PC-9 (cell line): ENCODE measurements around the gene MYMX. TPM values are rescaled to one million over a fixed set of nuclear protein-coding genes. Genes with fewer than 3 reads are reported as not detected.

Experiments
- BruUV-seq: library from RNA; stranded (reverse); fragments of 400-500 nt; replicated peaks from 2 replicates; lab custom pipeline; 2021; lab: Mats Ljungman, UMichigan
- CTCF ChIA-PET: fragments of 300-600 bp; sonication (Branson Sonifier 250); formaldehyde crosslinking; loops from one replicate; lab custom pipeline; 2022; ENCODE audit warnings: antibody characterized with exemption; lab: Charles Lee
- POLR2A ChIA-PET: fragments of 300-600 bp; sonication (Branson Sonifier 250); formaldehyde crosslinking; loops from one replicate; lab custom pipeline; 2022; ENCODE audit warnings: antibody characterized with exemption; ENCODE audit not compliant: unreplicated experiment; lab: Charles Lee
- DNase-seq, 2 experiments: peaks; one replicate each; pipeline versions ENCODE4 v3.0.0 to v3.0.0-alpha.2; 2015 to 2022; ENCODE audit warnings: mixed read lengths in 1 of 2
- H2AFZ ChIP-seq: fragments of 200-600 bp; sonication (generic); 2 replicates; pipeline ENCODE4 v1.8.1; 2017; ENCODE audit warnings: antibody characterized with exemption
- H3F3A ChIP-seq: fragments of 200-600 bp; sonication (generic); 2 replicates; pipeline ENCODE4 v1.8.1; 2017; ENCODE audit warnings: antibody characterized with exemption, mild to moderate bottlenecking, low read depth; ENCODE audit not compliant: insufficient read depth
- H3K27ac ChIP-seq: fragments of 200-600 bp; sonication (generic); 2 replicates; pipeline ENCODE4 v1.6.1; 2016; ENCODE audit warnings: mixed run types
- H3K27me3 ChIP-seq: fragments of 200-600 bp; sonication (generic); 2 replicates; pipeline ENCODE4 v1.6.1; 2016; ENCODE audit warnings: low read depth, mixed run types; ENCODE audit not compliant: insufficient read depth
- H3K36me3 ChIP-seq: fragments of 200-600 bp; sonication (generic); 2 replicates; pipeline ENCODE4 v1.6.1; 2016; ENCODE audit warnings: low read depth, mixed run types
- H3K4me1 ChIP-seq: fragments of 200-600 bp; sonication (generic); replicated peaks from 2 replicates; pipeline ENCODE4 v1.6.1; 2016; ENCODE audit warnings: mixed run types; ENCODE audit not compliant: insufficient read depth
- H3K4me2 ChIP-seq: fragments of 200-600 bp; sonication (generic); 2 replicates; pipeline ENCODE4 v1.6.1; 2017; ENCODE audit warnings: mixed run types
- H3K4me3 ChIP-seq: fragments of 200-600 bp; sonication (generic); 2 replicates; pipeline ENCODE4 v1.6.1; 2016; ENCODE audit warnings: mixed run types
- H3K79me2 ChIP-seq: fragments of 200-600 bp; sonication (generic); 2 replicates; pipeline ENCODE4 v1.6.1; 2017; ENCODE audit warnings: low read depth, mixed run types
- H3K9me2 ChIP-seq: fragments of 200-600 bp; sonication (generic); 2 replicates; pipeline ENCODE4 v1.8.1; 2017; ENCODE audit warnings: mild to moderate bottlenecking; ENCODE audit not compliant: insufficient read depth
- H3K9me3 ChIP-seq: fragments of 200-600 bp; sonication (generic); 2 replicates; pipeline ENCODE4 v1.8.1; 2016; ENCODE audit warnings: low read depth; ENCODE audit not compliant: insufficient read depth
- H4K20me1 ChIP-seq: fragments of 200-600 bp; sonication (generic); 2 replicates; pipeline ENCODE4 v1.8.1; 2017; ENCODE audit not compliant: insufficient read depth
- CTCF ChIP-seq: fragments of 200-600 bp; sonication (generic); conservative IDR thresholded peaks from 2 replicates; pipeline ENCODE4 v1.6.1; 2017; ENCODE audit warnings: mixed run types, antibody characterized with exemption, mild to moderate bottlenecking, moderate library complexity
- EZH2 ChIP-seq: fragments of 200-600 bp; sonication (generic); IDR thresholded peaks from 2 replicates; pipeline ENCODE4 v1.8.0; 2017; ENCODE audit warnings: antibody characterized with exemption, low read depth
- intact Hi-C: fragments of 100-400 bp; cut with micrococcal nuclease; formaldehyde crosslinking; loops from one replicate; pipeline ENCODE4 v1.10.0; 2022; ENCODE audit not compliant: unreplicated experiment
- total RNA-seq: library from RNA; stranded (reverse); gene quantifications from 2 replicates; pipeline ENCODE4 v1.2.3, GENCODE V29; 2021

MYMX gene
- total RNA-seq, 1 experiment from 2014 or later: not detected

GRCh38 chr6:44224029-44224964 is 7.6 kb downstream of the MYMX start:
- no peaks in the 10 kb centered on the region for H3K27me3 ChIP-seq
- H3K4me2 ChIP-seq: peak overlapping the region; percentile 87
- peaks cover 21% of the 10 kb centered on the region for H3K4me1 ChIP-seq
- peaks cover 3% of the 10 kb centered on the region; the same call in 1 of the 2 replicates for H4K20me1 ChIP-seq
- no peaks in the 10 kb centered on the region for H3K36me3 ChIP-seq
- intact Hi-C loops: loop anchor here (1.0 kb wide), 1 partner anchor 10 kb away; no protein-coding TSS in a partner anchor
- CTCF ChIA-PET: interaction anchor here (0.6 to 2.1 kb wide), 5 partner anchors 10 to 406 kb away, joined by 3 to 10 read pairs (median 4); no protein-coding TSS in a partner anchor
- peak overlapping the region; percentile 57 for H3K4me3 ChIP-seq
- BruUV-seq: TSS peak; percentile 25
- peak overlapping the region; percentile 75 for H2AFZ ChIP-seq
- H3K27ac ChIP-seq: no peak overlapping the region
- POLR2A ChIA-PET: interaction anchor here (0.7 kb wide), 1 partner anchor 208 kb away, joined by 6 read pairs; no protein-coding TSS in a partner anchor
- no peak for TF ChIP-seq EZH2
- 0 out of 2 replicates have a peak, but pooled peaks have one; percentile 20 for TF ChIP-seq CTCF
- no peaks in the 10 kb centered on the region for H3K9me2 ChIP-seq
- peaks cover 19% of the 10 kb centered on the region; the same call in 1 of the 2 replicates for H3F3A ChIP-seq
- peaks cover 17% of the 10 kb centered on the region for H3K79me2 ChIP-seq
- no peak for DNase-seq
- H3K9me3 ChIP-seq: no peaks in the 10 kb centered on the region

- no peaks in the 10 kb centered on the region for H3K36me3 ChIP-seq
- no peaks in the 10 kb centered on the region for H3K27me3 ChIP-seq
- no peak overlapping the region for H2AFZ ChIP-seq
- no TSS peak for BruUV-seq
- peak overlapping the region; percentile 87 for H3K4me2 ChIP-seq
- no peak for TF ChIP-seq CTCF
- no peak for TF ChIP-seq EZH2
- peaks cover 19% of the 10 kb centered on the region; the same call in 1 of the 2 replicates for H3F3A ChIP-seq
- H3K4me3 ChIP-seq: no peak overlapping the region
- peaks cover 15% of the 10 kb centered on the region for H3K79me2 ChIP-seq
- no peaks in the 10 kb centered on the region for H3K9me3 ChIP-seq
- no peak for DNase-seq
- peaks cover 21% of the 10 kb centered on the region for H3K4me1 ChIP-seq
- peaks cover 3% of the 10 kb centered on the region; the same call in 1 of the 2 replicates for H4K20me1 ChIP-seq
- CTCF ChIA-PET: interaction anchor here (0.9 to 2.1 kb wide), 2 partner anchors 10 to 11 kb away, joined by 3 to 6 read pairs; no protein-coding TSS in a partner anchor
- POLR2A ChIA-PET: no interaction called here
- intact Hi-C loops: loop anchor here (1.0 kb wide), 1 partner anchor 9 kb away; no protein-coding TSS in a partner anchor
- H3K9me2 ChIP-seq: no peaks in the 10 kb centered on the region
- H3K27ac ChIP-seq: no peak overlapping the region
These were observed 8.2 kb downstream of the MYMX start for GRCh38 chr6:44224965-44225305.

- BruUV-seq: no TSS peak
- Histone ChIP-seq H3K27ac (no peak overlapping the region), H3K9me3 (no peaks in the 10 kb centered on the region), H3K79me2 (peaks cover 13% of the 10 kb centered on the region), H3K4me3 (no peak overlapping the region), H3K9me2 (no peaks in the 10 kb centered on the region), H3K36me3 (no peaks in the 10 kb centered on the region), H3K27me3 (no peaks in the 10 kb centered on the region), H3K4me1 (peaks cover 21% of the 10 kb centered on the region), H3F3A (peaks cover 15% of the 10 kb centered on the region; the same call in 1 of the 2 replicates), H2AFZ (no peak overlapping the region), H3K4me2 (no peak overlapping the region), H4K20me1 (peaks cover 3% of the 10 kb centered on the region; the same call in 1 of the 2 replicates)
- ChIA-PET POLR2A (no interaction called here), CTCF (no interaction called here)
- peak in 1 of 2 experiments; percentile 28 for DNase-seq
- intact Hi-C loops: no loop called here
- TF ChIP-seq EZH2 (no peak), CTCF (no peak)
These were observed 9.0 kb downstream of the MYMX start for GRCh38 chr6:44225579-44226325.
